SK-N-MC (cell line): ENCODE data around the gene NTMT2.

Experiments used
- DNase-seq: peaks from one replicate; pipeline ENCODE4 v3.0.0-alpha.2; 2011; ENCODE audit warnings: low read depth, low spot score
- H3K27ac ChIP-seq: fragments of 200-600 bp; sonication (generic); 2 replicates; pipeline ENCODE4 v1.5.1; 2016; ENCODE audit warnings: mixed run types
- H3K36me3 ChIP-seq: fragments of 200-600 bp; sonication (generic); 2 replicates; pipeline ENCODE4 v1.6.1; 2017; ENCODE audit warnings: antibody characterized with exemption, low read length, mixed read lengths; ENCODE audit not compliant: insufficient read depth
- H3K4me3 ChIP-seq: fragments of 200-600 bp; sonication (generic); 2 replicates; pipeline ENCODE4 v1.5.1; 2016
- H3K9ac ChIP-seq: fragments of 200-600 bp; sonication (generic); 2 replicates; pipeline ENCODE4 v1.8.0; 2017; ENCODE audit warnings: mixed run types, mixed read lengths; ENCODE audit not compliant: insufficient read length
- H3K9me3 ChIP-seq: fragments of 200-600 bp; sonication (generic); 2 replicates; pipeline ENCODE4 v1.6.1; 2017; ENCODE audit warnings: low read depth, mild to moderate bottlenecking, antibody characterized with exemption, low read length, moderate library complexity, mixed read lengths
- EZH2 ChIP-seq: fragments of 200-600 bp; sonication (generic); IDR thresholded peaks from one replicate; pipeline ENCODE4 v1.6.1; 2017; ENCODE audit warnings: antibody characterized with exemption
- FOXP2 ChIP-seq: optimal IDR thresholded peaks from 2 replicates; pipeline ENCODE3; 2011; ENCODE audit warnings: mild to moderate bottlenecking, moderate library complexity; ENCODE audit not compliant: insufficient read depth; ENCODE audit errors: extremely low read length, control extremely low read depth
- POLR2AphosphoS5 ChIP-seq: IDR thresholded peaks from 2 replicates; pipeline ENCODE4 v1.6.1; 2012; ENCODE audit warnings: mild to moderate bottlenecking, low read depth, low read length, borderline replicate concordance

NTMT2 gene

GRCh38 chr1:170209125-170209524, 63.4 kb downstream of the NTMT2 start:
- Histone ChIP-seq H3K9me3 (no peaks in the 10 kb centered on the region), H3K36me3 (no peaks in the 10 kb centered on the region), H3K4me3 (no peak overlapping the region), H3K27ac (no peak overlapping the region), H3K9ac (no peak overlapping the region)
- no peak for DNase-seq
- TF ChIP-seq POLR2AphosphoS5 (no peak), FOXP2 (no peak), EZH2 (no peak)

- Histone ChIP-seq H3K9me3 (no peaks in the 10 kb centered on the region), H3K9ac (no peak overlapping the region), H3K4me3 (no peak overlapping the region), H3K27ac (no peak overlapping the region), H3K36me3 (no peaks in the 10 kb centered on the region)
- DNase-seq: no peak
- TF ChIP-seq FOXP2 (no peak), EZH2 (no peak), POLR2AphosphoS5 (no peak)
Measured at GRCh38 chr1:170210142-170210541, 64.4 kb downstream of the NTMT2 start.

- no peaks in the 10 kb centered on the region for H3K36me3 ChIP-seq
- no peak for DNase-seq
- TF ChIP-seq EZH2 (no peak), POLR2AphosphoS5 (no peak), FOXP2 (no peak)
- H3K9ac ChIP-seq: no peak overlapping the region
- H3K27ac ChIP-seq: no peak overlapping the region
- no peak overlapping the region for H3K4me3 ChIP-seq
- no peaks in the 10 kb centered on the region for H3K9me3 ChIP-seq
Measured at GRCh38 chr1:170213596-170213995, 67.8 kb downstream of the NTMT2 start.

- H3K9ac ChIP-seq: no peak overlapping the region
- no peak for DNase-seq
- TF ChIP-seq FOXP2: no peak
- TF ChIP-seq EZH2: no peak
- no peak for TF ChIP-seq POLR2AphosphoS5
Measured at GRCh38 chr1:170214117-170215032, 68.6 kb downstream of the NTMT2 start.

GRCh38 chr1:170215072-170215885, 69.5 kb downstream of the NTMT2 start:
- H3K27ac ChIP-seq: no peak overlapping the region
- H3K9ac ChIP-seq: no peak overlapping the region
- H3K9me3 ChIP-seq: no peaks in the 10 kb centered on the region
- no peak overlapping the region for H3K4me3 ChIP-seq
- no peaks in the 10 kb centered on the region for H3K36me3 ChIP-seq
- TF ChIP-seq FOXP2: no peak
- no peak for TF ChIP-seq EZH2
- TF ChIP-seq POLR2AphosphoS5: no peak
- no peak for DNase-seq

More at GRCh38 chr1:170214117-170215032, 68.6 kb downstream of the NTMT2 start:
- no peak overlapping the region for H3K4me3 ChIP-seq
- H3K9me3 ChIP-seq: no peaks in the 10 kb centered on the region
- H3K27ac ChIP-seq: no peak overlapping the region
- H3K36me3 ChIP-seq: no peaks in the 10 kb centered on the region

GRCh38 chr1:170217517-170218256, 71.9 kb downstream of the NTMT2 start:
- H3K4me3 ChIP-seq: no peak overlapping the region
- no peaks in the 10 kb centered on the region for H3K36me3 ChIP-seq
- no peak overlapping the region for H3K27ac ChIP-seq
- H3K9ac ChIP-seq: no peak overlapping the region
- TF ChIP-seq EZH2 (no peak), POLR2AphosphoS5 (no peak), FOXP2 (no peak)
- H3K9me3 ChIP-seq: no peaks in the 10 kb centered on the region
- DNase-seq: no peak

- H3K9me3 ChIP-seq: no peaks in the 10 kb centered on the region
- H3K27ac ChIP-seq: no peak overlapping the region
- no peak overlapping the region for H3K4me3 ChIP-seq
- no peak overlapping the region for H3K9ac ChIP-seq
- H3K36me3 ChIP-seq: no peaks in the 10 kb centered on the region
- DNase-seq: no peak
- TF ChIP-seq EZH2 (no peak), FOXP2 (no peak), POLR2AphosphoS5 (no peak)
Measured at GRCh38 chr1:170218257-170218650, 72.5 kb downstream of the NTMT2 start.
